DMS79 treated with DMSO at 0.1 percent for 48 hours (cell line): Measurements from ENCODE around the gene EBLN2.
"Not testable (repeated sequence)": the region's sequence is repeated elsewhere in the genome, so short reads cannot be mapped to it uniquely, and the experiment has no call there.

Source experiments
- DNase-seq: peaks from one replicate; lab custom pipeline; 2025; lab: John Stamatoyannopoulos, UW

Gene EBLN2

DNA sequence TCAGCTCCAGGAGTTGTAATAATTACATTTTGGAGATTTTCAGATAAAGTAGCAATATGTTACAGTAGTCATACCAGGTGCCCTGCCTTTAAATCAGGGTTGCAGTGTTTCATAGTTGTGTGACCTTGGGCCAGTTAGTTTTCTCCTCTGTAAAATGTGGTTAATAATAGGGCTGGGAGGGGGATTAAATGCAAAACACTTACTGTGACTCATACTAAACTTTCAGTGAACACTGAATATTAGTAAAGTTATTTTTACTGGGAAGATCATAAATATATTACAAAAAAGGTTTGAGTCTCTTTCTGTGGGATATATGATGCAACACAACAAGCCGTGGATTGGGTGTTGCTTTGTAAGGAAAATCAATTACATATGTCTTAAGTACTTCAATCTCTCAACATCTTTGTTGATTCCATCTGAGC, 1.1 kb upstream of the EBLN2 start:
- no peak for DNase-seq

DNA sequence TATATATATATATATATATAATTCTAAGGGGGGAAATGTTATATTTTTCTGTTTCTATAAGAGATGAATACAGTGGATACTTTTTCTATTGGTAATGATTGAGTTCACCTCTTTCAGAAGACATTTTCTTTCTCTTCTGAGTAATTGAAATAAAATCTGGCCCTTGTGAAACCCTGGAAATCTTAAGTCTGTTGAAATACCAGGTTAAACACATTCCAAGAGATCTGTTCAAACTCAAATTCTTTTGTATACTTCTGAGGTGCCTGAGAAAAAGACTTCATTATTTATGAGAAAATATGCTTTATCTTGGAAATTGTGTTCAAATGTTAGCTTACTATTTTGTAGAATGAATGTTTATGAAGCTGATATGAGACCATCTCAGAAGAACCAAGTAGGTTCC, 4.8 kb downstream of the EBLN2 start:
- DNase-seq, result not testable (repeated sequence)

GRCh38 chr3:73068419-73068818, 7.0 kb downstream of the EBLN2 start:
- no peak for DNase-seq

DNA sequence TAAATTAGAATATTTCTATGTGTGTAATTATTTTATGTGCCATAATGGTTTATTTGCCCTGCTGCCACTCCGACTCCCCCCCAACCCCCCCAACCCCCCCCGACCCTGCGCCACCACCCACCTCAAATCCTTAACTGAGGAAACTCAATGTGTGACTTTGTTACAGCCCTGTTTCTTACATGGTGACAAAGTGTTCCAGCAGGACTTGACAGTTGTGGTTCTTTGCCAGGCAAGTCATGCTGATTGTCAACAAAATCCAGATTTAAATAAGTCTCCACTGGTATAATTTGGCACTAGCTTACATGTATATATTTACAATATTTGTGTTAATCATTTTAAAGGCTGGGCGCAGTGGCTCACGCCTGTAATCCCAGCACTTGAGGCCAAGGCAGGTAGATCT, 7.7 kb downstream of the EBLN2 start:
- DNase-seq, result no peak

DNA sequence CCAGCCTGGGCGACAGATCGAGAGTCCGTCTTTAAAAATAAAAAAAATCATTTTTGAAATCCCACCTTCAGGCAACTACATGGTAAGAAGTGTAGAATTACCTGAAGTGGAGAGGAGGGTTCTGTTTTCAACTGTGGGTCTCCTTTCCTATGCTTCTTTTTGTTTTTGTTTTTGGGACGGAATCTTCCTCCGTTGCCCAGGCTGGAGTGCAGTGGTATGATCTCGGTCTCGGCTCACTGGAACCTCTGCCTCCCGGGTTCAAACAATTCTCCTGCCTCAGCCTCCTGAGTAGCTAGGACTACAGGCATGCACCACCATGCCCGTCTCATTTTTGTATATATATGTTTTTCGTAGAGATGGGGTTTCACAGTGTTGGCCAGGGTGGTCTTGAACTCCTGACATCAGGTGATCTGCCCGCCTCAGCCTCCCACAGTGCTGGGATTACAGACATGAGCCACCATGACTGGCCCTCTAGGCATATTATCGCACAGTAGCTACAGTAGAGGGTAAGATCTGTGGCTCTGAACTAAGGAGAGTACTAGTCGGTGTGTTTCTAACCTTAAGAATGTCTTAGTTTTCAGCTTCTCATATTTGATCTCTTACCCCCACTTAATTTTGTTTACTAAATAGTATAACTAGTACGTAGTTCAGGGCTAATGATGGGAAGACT, 8.5 kb downstream of the EBLN2 start:
- DNase-seq, result no peak

- DNase-seq, result no peak
Observed at GRCh38 chr3:73070675-73071575, 9.5 kb downstream of the EBLN2 start.

DNA sequence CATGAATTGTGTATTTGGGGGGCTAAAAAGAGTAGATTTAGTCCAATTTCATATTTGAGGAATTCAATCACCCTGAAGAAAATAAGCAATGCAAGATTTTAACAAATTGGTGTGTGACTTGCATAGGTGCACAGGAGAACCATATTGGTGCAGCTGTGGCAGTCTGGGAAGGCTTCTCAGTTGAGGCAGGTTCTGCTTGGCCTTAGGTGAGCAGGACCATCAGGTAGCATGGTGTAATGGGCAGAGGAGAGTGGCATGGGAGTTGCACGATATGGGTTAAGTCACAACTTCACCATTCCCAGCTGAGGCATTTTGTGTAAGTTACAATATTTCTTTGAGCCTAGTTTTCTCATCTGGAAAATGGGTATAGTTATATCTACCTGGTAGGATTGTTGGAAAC, 10.5 kb downstream of the EBLN2 start:
- DNase-seq, result no peak

- no peak for DNase-seq
Observed at GRCh38 chr3:73072634-73073033, 11.2 kb downstream of the EBLN2 start.

- DNase-seq, result no peak
Observed at GRCh38 chr3:73073091-73073707, 11.7 kb downstream of the EBLN2 start.

GRCh38 chr3:73074781-73075180, 13.3 kb downstream of the EBLN2 start:
- no peak for DNase-seq

- DNase-seq, result no peak
Observed at GRCh38 chr3:73080216-73080966, 18.9 kb downstream of the EBLN2 start.

- DNase-seq, result no peak
Observed at GRCh38 chr3:73081140-73081539, 19.7 kb downstream of the EBLN2 start.

DNA sequence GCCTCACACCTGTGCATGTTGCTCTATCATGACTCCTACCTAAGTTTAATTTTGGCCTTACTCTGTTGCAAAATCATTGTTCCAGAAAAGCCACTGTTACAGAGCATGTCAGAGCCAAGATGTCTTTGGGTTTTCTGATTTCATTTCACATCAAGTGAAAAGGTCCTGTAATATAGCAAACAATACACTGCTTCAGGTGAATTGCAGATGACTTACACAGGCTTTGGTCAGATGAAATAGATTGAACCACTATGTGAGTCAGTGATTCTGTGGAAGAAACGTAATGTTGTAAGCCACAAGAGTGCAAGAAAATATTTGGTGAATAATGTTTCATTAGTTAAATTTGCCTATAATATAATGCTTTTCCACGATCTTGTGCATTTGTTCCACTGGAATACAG, 22.7 kb downstream of the EBLN2 start:
- no peak for DNase-seq

GRCh38 chr3:73086071-73086494, 24.6 kb downstream of the EBLN2 start:
- DNase-seq, result no peak

DNA sequence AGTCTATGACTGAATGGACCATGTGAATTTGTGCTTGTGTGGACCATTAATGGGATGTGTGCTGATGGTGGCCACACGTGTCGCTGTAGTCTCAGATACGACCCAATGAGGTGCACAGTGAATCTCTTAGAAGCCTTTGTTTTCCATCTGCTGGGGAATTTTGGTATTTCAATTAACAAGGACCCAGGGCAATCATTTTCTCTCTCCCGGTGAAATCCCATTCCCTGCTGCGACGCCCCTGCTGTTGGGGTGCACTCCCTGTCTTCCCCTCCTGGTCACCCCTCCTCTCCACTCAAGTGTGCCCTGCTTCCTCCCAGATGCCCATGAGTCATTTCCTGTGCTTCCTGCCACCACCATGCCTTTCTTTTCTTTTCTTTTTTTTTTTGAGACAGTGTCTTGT, 32.7 kb downstream of the EBLN2 start:
- DNase-seq, result no peak

DNA sequence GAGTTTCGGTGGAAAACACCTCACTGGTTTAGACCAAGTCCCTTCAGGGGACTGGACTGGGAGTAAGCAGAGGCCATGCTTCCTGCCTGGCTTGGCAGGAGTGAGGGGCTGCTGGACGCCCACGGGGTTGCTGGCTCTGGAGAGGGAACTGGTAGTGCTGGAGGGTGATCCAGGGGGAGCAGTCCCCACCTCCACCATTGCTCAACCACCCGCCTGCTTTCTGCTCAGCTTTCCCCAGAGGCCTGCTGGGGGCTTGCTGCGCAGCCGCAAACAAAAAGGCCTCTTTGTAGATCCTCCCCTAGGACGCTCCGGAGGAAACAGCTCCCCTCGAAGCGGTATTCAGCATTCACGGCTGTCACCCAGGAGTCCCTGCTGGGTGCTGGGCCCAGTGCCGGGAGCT, 33.5 kb downstream of the EBLN2 start:
- no peak for DNase-seq

GRCh38 chr3:73096169-73096568, 34.7 kb downstream of the EBLN2 start:
- DNase-seq, result no peak

- DNase-seq, result no peak
Observed at GRCh38 chr3:73098026-73098425, 36.6 kb downstream of the EBLN2 start.

GRCh38 chr3:73098873-73099272, 37.4 kb downstream of the EBLN2 start:
- DNase-seq, result no peak

DNA sequence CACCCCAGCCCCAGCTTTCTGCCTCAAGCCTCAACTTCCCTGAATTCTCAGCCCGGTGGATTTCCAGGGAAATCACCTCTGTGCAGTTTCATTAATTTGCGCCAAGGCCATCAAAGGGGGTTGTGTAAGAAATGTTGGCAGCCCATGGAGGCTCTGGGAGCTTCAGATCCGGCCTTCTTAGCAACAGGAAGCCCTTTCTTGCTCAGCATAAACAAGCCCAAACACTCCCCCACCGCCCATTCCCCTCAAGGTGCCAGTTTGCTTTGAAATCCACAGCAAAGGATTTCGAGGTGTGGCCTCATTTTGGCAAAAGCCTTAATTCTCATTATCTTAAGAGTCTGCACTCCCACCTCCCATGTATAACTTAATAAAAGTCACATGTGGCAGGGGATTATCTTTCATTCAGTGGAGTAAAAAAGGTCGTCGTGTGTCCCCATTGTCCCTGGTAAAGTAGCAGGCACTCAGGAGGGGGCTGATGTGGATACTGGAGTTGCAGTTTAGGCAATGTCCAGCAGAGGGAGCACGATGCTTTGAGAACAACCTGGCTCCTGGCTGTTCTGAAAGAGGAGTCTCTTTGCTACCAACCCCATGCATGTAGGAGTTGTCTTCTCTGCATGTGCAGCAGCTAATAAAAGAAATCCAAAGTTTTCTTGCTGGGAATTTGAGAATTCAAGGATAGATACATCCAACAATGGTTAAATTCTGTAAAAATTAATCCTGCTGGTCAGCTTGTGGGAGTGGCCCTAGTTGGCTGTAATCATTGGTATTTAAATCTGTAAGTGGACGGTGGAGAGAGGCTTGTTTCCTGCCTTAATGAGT, 39.5 kb downstream of the EBLN2 start:
- DNase-seq, result peak; percentile 1

DNA sequence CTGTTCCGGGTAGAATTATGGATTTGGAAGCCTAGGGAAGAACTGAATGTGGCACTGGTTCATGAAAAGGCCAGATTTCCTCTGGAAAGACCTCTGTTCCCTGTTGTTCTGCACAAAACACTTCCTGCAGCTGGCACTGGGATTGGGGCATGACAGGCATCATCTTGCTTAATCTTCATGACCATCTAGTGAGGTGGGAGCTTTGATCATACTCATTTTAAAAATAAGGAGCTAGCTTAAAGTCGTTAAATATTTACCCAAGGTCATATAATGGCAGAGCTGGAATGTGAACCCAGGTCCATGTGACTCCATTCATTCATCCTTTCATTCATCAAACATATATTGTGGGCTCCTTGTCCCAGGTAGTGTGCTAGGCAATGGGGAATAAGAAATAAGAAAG, 40.4 kb downstream of the EBLN2 start:
- DNase-seq, result no peak
